Measurements from ENCODE around the gene TTC34. TPM values are rescaled to one million over a fixed set of nuclear protein-coding genes. Genes with fewer than 3 reads are reported as not detected.
"Not testable (repeated sequence)": the region's sequence is repeated elsewhere in the genome, so short reads cannot be mapped to it uniquely, and the experiment has no call there.

The TTC34 gene
- total RNA-seq, 2 donors from 2014 or later: 0.43 to 0.88 TPM

GRCh38 chr1:2748626-2749025 lies 52.9 kb downstream of the TTC34 start:
- H3K36me3 Mint-ChIP-seq (ENCODE audit: insufficient read depth in 2 of 2); H3K4me3 Mint-ChIP-seq; H3K27me3 Mint-ChIP-seq (ENCODE audit: low read depth); H3K9me3 Mint-ChIP-seq; H3K27ac Mint-ChIP-seq; DNase-seq; H3K4me1 Mint-ChIP-seq (ENCODE audit: low read depth); ATAC-seq (replicated peaks in 1 of 2): not testable (repeated sequence)

DNA sequence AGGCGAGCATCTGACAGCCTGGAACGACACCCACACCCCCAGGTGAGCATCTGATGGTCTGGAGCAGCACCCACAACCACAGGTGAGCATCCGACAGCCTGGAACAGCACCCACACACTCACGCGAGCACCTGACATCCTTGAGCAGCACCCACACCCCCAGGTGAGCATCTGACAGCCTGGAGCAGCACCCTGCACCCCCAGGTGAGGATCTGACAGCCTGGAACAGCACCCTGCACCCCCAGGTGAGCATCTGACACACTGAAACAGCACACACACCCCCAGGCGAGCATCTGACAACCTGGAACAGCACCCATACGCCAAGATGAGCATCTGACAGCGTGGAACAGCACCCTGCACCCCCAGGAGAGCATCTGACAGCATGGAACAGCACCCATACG lies 106.7 kb downstream of the TTC34 start:
- H3K27me3 Mint-ChIP-seq (ENCODE audit: low read depth); H3K9me3 Mint-ChIP-seq; H3K27ac Mint-ChIP-seq; ATAC-seq (replicated peaks in 1 of 2); H3K4me3 Mint-ChIP-seq; DNase-seq; H3K36me3 Mint-ChIP-seq (ENCODE audit: insufficient read depth in 2 of 2); H3K4me1 Mint-ChIP-seq (ENCODE audit: low read depth): not testable (repeated sequence)

- not testable (repeated sequence) for H3K27me3 Mint-ChIP-seq (ENCODE audit: low read depth); H3K9me3 Mint-ChIP-seq; ATAC-seq (replicated peaks in 1 of 2); H3K36me3 Mint-ChIP-seq (ENCODE audit: insufficient read depth in 2 of 2); DNase-seq; H3K4me1 Mint-ChIP-seq (ENCODE audit: low read depth); H3K4me3 Mint-ChIP-seq; H3K27ac Mint-ChIP-seq
Observed at GRCh38 chr1:2690180-2690579, 111.3 kb downstream of the TTC34 start.

GRCh38 chr1:2688336-2688665 lies 113.2 kb downstream of the TTC34 start:
- not testable (repeated sequence) for DNase-seq; H3K27me3 Mint-ChIP-seq (ENCODE audit: low read depth); H3K27ac Mint-ChIP-seq; ATAC-seq (replicated peaks in 1 of 2); H3K4me3 Mint-ChIP-seq; H3K4me1 Mint-ChIP-seq (ENCODE audit: low read depth); H3K9me3 Mint-ChIP-seq; H3K36me3 Mint-ChIP-seq (ENCODE audit: insufficient read depth in 2 of 2)

DNA sequence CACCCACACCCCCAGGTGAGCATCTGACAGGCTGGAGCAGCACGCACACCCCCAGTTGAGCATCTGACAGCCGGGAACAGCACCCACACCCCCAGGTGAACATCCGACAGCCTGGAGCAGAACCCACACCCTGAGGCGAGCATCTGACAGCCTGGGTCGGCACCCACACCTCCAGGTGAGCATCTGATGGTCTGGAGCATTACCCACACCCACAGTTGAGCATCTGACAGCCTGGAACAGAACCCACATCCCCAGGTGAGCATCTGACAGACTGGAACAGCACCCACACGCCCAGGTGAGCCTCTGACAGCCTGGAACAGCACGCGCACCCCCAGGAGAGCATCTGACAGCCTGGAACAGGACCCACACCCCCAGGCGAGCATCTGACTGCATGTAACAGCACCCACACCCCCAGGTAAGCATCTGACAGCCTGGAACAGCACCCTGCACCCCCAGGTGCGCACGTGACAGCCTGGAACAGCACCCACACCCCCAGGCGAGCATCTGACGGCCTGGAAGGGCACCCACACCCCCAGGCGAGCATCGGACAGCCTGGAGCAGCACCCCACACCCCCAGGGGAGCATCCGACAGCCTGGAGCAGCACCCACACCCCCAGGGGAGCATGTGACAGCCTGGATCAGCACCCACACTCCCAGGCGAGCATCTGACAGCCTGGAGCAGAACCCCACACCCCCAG lies 113.7 kb downstream of the TTC34 start:
- H3K9me3 Mint-ChIP-seq; H3K36me3 Mint-ChIP-seq (ENCODE audit: insufficient read depth in 2 of 2); H3K4me1 Mint-ChIP-seq (ENCODE audit: low read depth); H3K27me3 Mint-ChIP-seq (ENCODE audit: low read depth); H3K4me3 Mint-ChIP-seq; H3K27ac Mint-ChIP-seq; DNase-seq; ATAC-seq (replicated peaks in 1 of 2): not testable (repeated sequence)

GRCh38 chr1:2687174-2687591 lies 114.3 kb downstream of the TTC34 start:
- H3K4me1 Mint-ChIP-seq (ENCODE audit: low read depth); H3K27ac Mint-ChIP-seq; H3K27me3 Mint-ChIP-seq (ENCODE audit: low read depth); DNase-seq; H3K36me3 Mint-ChIP-seq (ENCODE audit: insufficient read depth in 2 of 2); H3K4me3 Mint-ChIP-seq; H3K9me3 Mint-ChIP-seq; ATAC-seq (replicated peaks in 1 of 2): not testable (repeated sequence)

DNA sequence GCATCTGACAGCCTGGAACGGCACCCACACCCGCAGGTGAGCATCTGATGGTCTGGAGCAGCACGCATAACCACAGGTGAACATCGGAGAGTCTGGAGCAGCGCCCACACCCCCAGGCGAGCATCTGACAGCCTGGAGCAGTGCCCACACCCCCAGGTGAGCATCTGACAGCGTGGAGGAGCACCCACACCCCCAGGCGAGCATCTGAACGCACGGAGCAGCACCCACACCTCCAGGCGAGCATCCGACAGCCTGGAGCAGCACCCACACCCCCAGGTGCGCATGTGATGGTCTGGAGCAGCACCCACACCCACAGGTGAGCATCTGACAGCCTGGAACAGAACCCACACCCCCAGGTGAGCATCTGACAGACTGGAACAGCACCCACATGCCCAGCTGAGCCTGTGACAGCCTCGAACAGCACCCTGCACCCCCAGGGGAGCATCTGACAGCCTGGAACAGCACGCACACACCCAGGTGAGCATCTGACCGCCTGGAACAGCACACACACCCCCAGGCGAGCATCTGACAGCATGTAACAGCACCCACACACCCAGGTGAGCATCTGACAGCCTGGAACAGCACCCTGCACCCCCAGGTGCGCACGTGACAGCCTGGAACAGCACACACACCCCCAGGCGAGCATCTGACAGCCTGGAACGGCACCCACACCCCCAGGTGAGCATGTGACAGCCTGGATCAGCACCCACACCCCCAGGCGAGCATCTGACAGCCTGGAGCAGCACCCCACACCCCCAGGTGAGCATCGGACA lies 115.2 kb downstream of the TTC34 start:
- H3K4me3 Mint-ChIP-seq; DNase-seq; H3K36me3 Mint-ChIP-seq (ENCODE audit: insufficient read depth in 2 of 2); ATAC-seq (replicated peaks in 1 of 2); H3K27ac Mint-ChIP-seq; H3K27me3 Mint-ChIP-seq (ENCODE audit: low read depth); H3K9me3 Mint-ChIP-seq; H3K4me1 Mint-ChIP-seq (ENCODE audit: low read depth): not testable (repeated sequence)

GRCh38 chr1:2685671-2686070 lies 115.8 kb downstream of the TTC34 start:
- not testable (repeated sequence) for ATAC-seq (replicated peaks in 1 of 2); H3K4me3 Mint-ChIP-seq; H3K27me3 Mint-ChIP-seq (ENCODE audit: low read depth); H3K36me3 Mint-ChIP-seq (ENCODE audit: insufficient read depth in 2 of 2); H3K9me3 Mint-ChIP-seq; H3K4me1 Mint-ChIP-seq (ENCODE audit: low read depth); DNase-seq; H3K27ac Mint-ChIP-seq

DNA sequence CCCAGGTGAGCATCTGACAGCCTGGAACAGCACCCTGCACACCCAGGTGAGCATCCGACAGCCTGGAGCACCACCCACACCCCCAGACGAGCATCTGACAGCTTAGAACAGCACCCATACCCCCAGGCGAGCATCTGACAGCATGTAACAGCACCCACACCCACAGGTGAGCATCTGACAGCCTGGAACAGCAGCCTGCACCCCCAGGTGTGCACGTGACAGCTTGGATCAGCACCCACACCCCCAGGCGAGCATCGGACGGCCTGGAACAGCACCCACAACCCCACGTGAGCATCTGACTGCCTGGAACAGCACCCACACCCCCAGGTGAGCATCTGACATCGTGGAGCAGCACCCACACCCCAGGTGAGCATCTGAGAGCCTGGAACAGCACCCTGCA lies 116.6 kb downstream of the TTC34 start:
- H3K36me3 Mint-ChIP-seq (ENCODE audit: insufficient read depth in 2 of 2); DNase-seq; H3K4me1 Mint-ChIP-seq (ENCODE audit: low read depth); H3K9me3 Mint-ChIP-seq; ATAC-seq (replicated peaks in 1 of 2); H3K27ac Mint-ChIP-seq; H3K27me3 Mint-ChIP-seq (ENCODE audit: low read depth); H3K4me3 Mint-ChIP-seq: not testable (repeated sequence)

DNA sequence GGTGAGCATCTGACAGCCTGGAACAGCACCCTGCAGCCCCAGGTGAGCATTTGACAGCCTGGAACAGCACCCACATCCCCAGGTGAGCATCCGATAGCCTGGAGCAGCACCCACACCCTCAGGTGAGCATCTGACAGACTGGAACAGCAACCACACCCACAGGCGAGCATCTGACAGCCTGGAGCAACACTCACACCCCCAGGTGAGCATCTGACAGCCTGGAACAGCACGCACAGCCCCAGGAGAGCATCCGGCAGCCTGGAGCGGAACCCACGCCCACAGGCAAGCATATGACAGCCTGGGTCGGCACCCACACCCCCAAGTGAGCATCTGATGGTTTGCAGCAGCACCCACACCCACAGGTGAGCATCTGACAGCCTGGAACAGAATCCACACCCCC lies 117.5 kb downstream of the TTC34 start:
- not testable (repeated sequence) for H3K27me3 Mint-ChIP-seq (ENCODE audit: low read depth); DNase-seq; H3K27ac Mint-ChIP-seq; H3K4me1 Mint-ChIP-seq (ENCODE audit: low read depth); ATAC-seq (replicated peaks in 1 of 2); H3K4me3 Mint-ChIP-seq; H3K9me3 Mint-ChIP-seq; H3K36me3 Mint-ChIP-seq (ENCODE audit: insufficient read depth in 2 of 2)

- H3K27me3 Mint-ChIP-seq (ENCODE audit: low read depth); H3K9me3 Mint-ChIP-seq; H3K27ac Mint-ChIP-seq; ATAC-seq (replicated peaks in 1 of 2); H3K36me3 Mint-ChIP-seq (ENCODE audit: insufficient read depth in 2 of 2); H3K4me3 Mint-ChIP-seq; H3K4me1 Mint-ChIP-seq (ENCODE audit: low read depth); DNase-seq: not testable (repeated sequence)
Observed at GRCh38 chr1:2683321-2683741, 118.2 kb downstream of the TTC34 start.

GRCh38 chr1:2682879-2683278 lies 118.6 kb downstream of the TTC34 start:
- not testable (repeated sequence) for DNase-seq; H3K27me3 Mint-ChIP-seq (ENCODE audit: low read depth); H3K4me3 Mint-ChIP-seq; H3K27ac Mint-ChIP-seq; ATAC-seq (replicated peaks in 1 of 2); H3K36me3 Mint-ChIP-seq (ENCODE audit: insufficient read depth in 2 of 2); H3K4me1 Mint-ChIP-seq (ENCODE audit: low read depth); H3K9me3 Mint-ChIP-seq

GRCh38 chr1:2676726-2677125 lies 124.8 kb downstream of the TTC34 start:
- not testable (repeated sequence) for H3K4me1 Mint-ChIP-seq (ENCODE audit: low read depth); ATAC-seq (replicated peaks in 1 of 2); H3K9me3 Mint-ChIP-seq; H3K27me3 Mint-ChIP-seq (ENCODE audit: low read depth); DNase-seq; H3K4me3 Mint-ChIP-seq; H3K27ac Mint-ChIP-seq; H3K36me3 Mint-ChIP-seq (ENCODE audit: insufficient read depth in 2 of 2)

GRCh38 chr1:2671656-2672055 lies 129.8 kb downstream of the TTC34 start:
- H3K27me3 Mint-ChIP-seq (ENCODE audit: low read depth); H3K9me3 Mint-ChIP-seq; H3K4me3 Mint-ChIP-seq; H3K4me1 Mint-ChIP-seq (ENCODE audit: low read depth); DNase-seq; H3K36me3 Mint-ChIP-seq (ENCODE audit: insufficient read depth in 2 of 2); ATAC-seq (replicated peaks in 1 of 2); H3K27ac Mint-ChIP-seq: not testable (repeated sequence)
